Trophoblast cell (in vitro differentiated cells and primary cell): ENCODE measurements around the gene CEBPB.

Source experiments
- DNase-seq, 2 donors: peaks; one replicate each; pipeline ENCODE4 v3.0.0-alpha.2; 2016
- H2AFZ ChIP-seq: 2 replicates; pipeline ENCODE4 v1.6.1; 2013; ENCODE audit warnings: low read length, moderate library complexity, mild to moderate bottlenecking; ENCODE audit not compliant: insufficient read depth, poor library complexity
- H2AK5ac ChIP-seq: 2 replicates; pipeline ENCODE4 v1.6.1; 2013; ENCODE audit warnings: mild to moderate bottlenecking, low read length
- H2BK120ac ChIP-seq: 2 replicates; pipeline ENCODE4 v1.6.1; 2013; ENCODE audit warnings: low read length, mild to moderate bottlenecking, moderate library complexity; ENCODE audit not compliant: insufficient read depth, poor library complexity
- H2BK12ac ChIP-seq: 2 replicates; pipeline ENCODE4 v1.6.1; 2013; ENCODE audit warnings: mild to moderate bottlenecking, low read length, moderate library complexity
- H2BK5ac ChIP-seq: 2 replicates; pipeline ENCODE4 v1.6.1; 2013; ENCODE audit warnings: low read length, low read depth, moderate library complexity, mild to moderate bottlenecking; ENCODE audit not compliant: poor library complexity
- H3K14ac ChIP-seq: 2 replicates; pipeline ENCODE4 v1.6.1; 2013; ENCODE audit warnings: mild to moderate bottlenecking, low read length
- H3K18ac ChIP-seq: 2 replicates; pipeline ENCODE4 v1.6.1; 2013; ENCODE audit warnings: mild to moderate bottlenecking, low read length
- H3K23ac ChIP-seq: 2 replicates; pipeline ENCODE4 v1.6.1; 2013; ENCODE audit warnings: low read length
- H3K27ac ChIP-seq: 2 replicates; pipeline ENCODE4 v1.5.1; 2013; ENCODE audit warnings: low read depth, mild to moderate bottlenecking, inconsistent platforms, low read length, moderate library complexity
- H3K27me3 ChIP-seq: 2 replicates; pipeline ENCODE4 v1.6.1; 2013; ENCODE audit warnings: inconsistent platforms, mild to moderate bottlenecking, low read length, moderate library complexity; ENCODE audit not compliant: insufficient read depth
- H3K36me3 ChIP-seq, 2 experiments: 1 replicate in 1 of 2; 2 replicates in 1 of 2; pipeline ENCODE4 v1.6.1; 2013; ENCODE audit warnings: low read length in 2 of 2, mild to moderate bottlenecking in 2 of 2, moderate library complexity in 1 of 2; ENCODE audit not compliant: insufficient read depth in 2 of 2, control insufficient read depth in 1 of 2
- H3K4ac ChIP-seq: 2 replicates; pipeline ENCODE4 v1.6.1; 2013; ENCODE audit warnings: low read depth, mild to moderate bottlenecking, low read length, moderate library complexity
- H3K4me1 ChIP-seq, 2 experiments: 1 replicate in 1 of 2; 2 replicates in 1 of 2; pipeline ENCODE4 v1.6.1; 2013; ENCODE audit warnings: low read length in 2 of 2, mild to moderate bottlenecking in 2 of 2, moderate library complexity in 1 of 2; ENCODE audit not compliant: insufficient read depth in 2 of 2, control insufficient read depth in 1 of 2
- H3K4me2 ChIP-seq: 2 replicates; pipeline ENCODE4 v1.6.1; 2013; ENCODE audit warnings: inconsistent platforms, mild to moderate bottlenecking, low read length, moderate library complexity
- H3K4me3 ChIP-seq: 2 replicates; pipeline ENCODE4 v1.5.1; 2013; ENCODE audit warnings: mild to moderate bottlenecking, low read depth, low read length, inconsistent platforms
- H3K79me1 ChIP-seq: one replicate; pipeline ENCODE4 v1.6.1; 2013; ENCODE audit warnings: low read length
- H3K79me2 ChIP-seq: 2 replicates; pipeline ENCODE4 v1.6.1; 2013; ENCODE audit warnings: low read length, mild to moderate bottlenecking; ENCODE audit not compliant: control insufficient read depth, insufficient read depth, poor library complexity
- H3K9ac ChIP-seq: 2 replicates; pipeline ENCODE4 v1.6.1; 2013; ENCODE audit warnings: mild to moderate bottlenecking, low read length
- H3K9me3 ChIP-seq: 2 replicates; pipeline ENCODE4 v1.6.1; 2013; ENCODE audit warnings: low read depth, mild to moderate bottlenecking, control low read depth, inconsistent platforms, low read length; ENCODE audit not compliant: insufficient read depth
- H4K12ac ChIP-seq: 2 replicates; pipeline ENCODE4 v1.6.1; 2013; ENCODE audit warnings: low read depth, mild to moderate bottlenecking, low read length, moderate library complexity
- H4K8ac ChIP-seq: 2 replicates; pipeline ENCODE4 v1.6.1; 2013; ENCODE audit warnings: low read depth, mild to moderate bottlenecking, low read length, moderate library complexity
- H4K91ac ChIP-seq: one replicate; pipeline ENCODE4 v1.6.1; 2013; ENCODE audit warnings: low read depth, mild to moderate bottlenecking, low read length, moderate library complexity
- WGBS: extraction: QIAGEN DNeasy Blood & Tissue Kit; methylation state at CpG from one replicate; pipeline ENCODE4 v1.1.7; 2013; ENCODE audit warnings: missing lambda C conversion rate; ENCODE audit not compliant: insufficient read length, insufficient coverage; ENCODE audit errors: extremely low coverage; 5-methylcytosine and 5-hydroxymethylcytosine counted together

Gene CEBPB

GRCh38 chr20:50224052-50224451, 33.4 kb downstream of the CEBPB start:
- H3K4me3 ChIP-seq: no peak overlapping the region
- H3K4ac ChIP-seq: no peak overlapping the region
- WGBS: no CpG with 5 or more reads among the region's 1 CpG
- no peak overlapping the region for H4K91ac ChIP-seq
- no peaks in the 10 kb centered on the region for H3K36me3 ChIP-seq
- no peak overlapping the region for H2BK12ac ChIP-seq
- no peak overlapping the region for H2AFZ ChIP-seq
- H3K4me1 ChIP-seq: peaks cover 6 to 13% of the 10 kb centered on the region in 2 experiments
- no peak overlapping the region for H3K18ac ChIP-seq
- H3K79me2 ChIP-seq: no peaks in the 10 kb centered on the region
- DNase-seq: no peak
- H3K79me1 ChIP-seq: peaks cover 2% of the 10 kb centered on the region
- no peak overlapping the region for H2AK5ac ChIP-seq
- no peaks in the 10 kb centered on the region for H3K27me3 ChIP-seq
- no peak overlapping the region for H3K14ac ChIP-seq
- H2BK5ac ChIP-seq: no peak overlapping the region
- H3K23ac ChIP-seq: no peak overlapping the region
- no peak overlapping the region for H2BK120ac ChIP-seq
- H3K27ac ChIP-seq: no peak overlapping the region
- no peak overlapping the region for H4K8ac ChIP-seq
- no peak overlapping the region for H4K12ac ChIP-seq
- H3K9ac ChIP-seq: no peak overlapping the region
- peaks cover 2% of the 10 kb centered on the region for H3K9me3 ChIP-seq
- no peak overlapping the region for H3K4me2 ChIP-seq

- Histone ChIP-seq H2BK5ac (no peak overlapping the region), H3K4me2 (no peak overlapping the region), H2BK120ac (no peak overlapping the region), H3K4me1 (peaks cover 6 to 8% of the 10 kb centered on the region in 2 experiments), H4K91ac (no peak overlapping the region), H2AFZ (no peak overlapping the region), H2BK12ac (no peak overlapping the region), H4K12ac (no peak overlapping the region), H3K18ac (no peak overlapping the region), H3K23ac (no peak overlapping the region), H4K8ac (no peak overlapping the region), H3K36me3 (no peaks in the 10 kb centered on the region), H3K27ac (no peak overlapping the region), H3K79me2 (no peaks in the 10 kb centered on the region), H3K9me3 (peaks cover 2% of the 10 kb centered on the region), H3K14ac (no peak overlapping the region), H3K27me3 (no peaks in the 10 kb centered on the region), H3K4me3 (no peak overlapping the region), H3K79me1 (peaks cover 2% of the 10 kb centered on the region), H2AK5ac (no peak overlapping the region), H3K9ac (no peak overlapping the region), H3K4ac (no peak overlapping the region)
- WGBS: no CpG with 5 or more reads among the region's 10 CpGs
- DNase-seq: peak; percentile 77 to 85
These were observed 34.1 kb downstream of the CEBPB start for GRCh38 chr20:50224531-50225255.

- no CpG with 5 or more reads among the region's 13 CpGs for WGBS
- peak; percentile 27 to 52 for DNase-seq
- no peak overlapping the region for H2AFZ ChIP-seq
- no peak overlapping the region for H4K8ac ChIP-seq
- no peak overlapping the region for H3K9ac ChIP-seq
- peak overlapping the region; percentile 6 for H2BK120ac ChIP-seq
- no peaks in the 10 kb centered on the region for H3K9me3 ChIP-seq
- H3K79me1 ChIP-seq: peaks cover 2% of the 10 kb centered on the region
- H2AK5ac ChIP-seq: peak overlapping the region; percentile 22
- peak overlapping the region; percentile 8 for H4K91ac ChIP-seq
- H3K4me1 ChIP-seq: peaks cover 6 to 8% of the 10 kb centered on the region in 2 experiments
- H4K12ac ChIP-seq: no peak overlapping the region
- no peak overlapping the region for H3K27ac ChIP-seq
- H3K4me3 ChIP-seq: no peak overlapping the region
- H3K27me3 ChIP-seq: no peaks in the 10 kb centered on the region
- H3K36me3 ChIP-seq: no peaks in the 10 kb centered on the region
- H3K79me2 ChIP-seq: no peaks in the 10 kb centered on the region
- H2BK5ac ChIP-seq: no peak overlapping the region
- no peak overlapping the region for H3K4ac ChIP-seq
- no peak overlapping the region for H3K4me2 ChIP-seq
- H2BK12ac ChIP-seq: peak overlapping the region; percentile 15
- H3K23ac ChIP-seq: no peak overlapping the region
- no peak overlapping the region for H3K14ac ChIP-seq
- H3K18ac ChIP-seq: no peak overlapping the region
These were observed 35.7 kb downstream of the CEBPB start for GRCh38 chr20:50226093-50226974.

GRCh38 chr20:50227506-50227905, 36.9 kb downstream of the CEBPB start:
- Histone ChIP-seq H2BK120ac (no peak overlapping the region), H3K4me1 (peaks cover 6 to 8% of the 10 kb centered on the region in 2 experiments), H3K27ac (no peak overlapping the region), H3K79me1 (peaks cover 3% of the 10 kb centered on the region), H2AFZ (no peak overlapping the region), H4K8ac (no peak overlapping the region), H3K23ac (no peak overlapping the region), H3K36me3 (no peaks in the 10 kb centered on the region), H3K27me3 (no peaks in the 10 kb centered on the region), H3K79me2 (no peaks in the 10 kb centered on the region), H2AK5ac (no peak overlapping the region), H3K4me3 (no peak overlapping the region), H3K14ac (no peak overlapping the region), H3K18ac (no peak overlapping the region), H3K9me3 (no peaks in the 10 kb centered on the region), H4K12ac (no peak overlapping the region), H3K4me2 (no peak overlapping the region), H3K9ac (no peak overlapping the region), H4K91ac (no peak overlapping the region), H2BK5ac (no peak overlapping the region), H2BK12ac (no peak overlapping the region), H3K4ac (no peak overlapping the region)
- no CpG with 5 or more reads among the region's 3 CpGs for WGBS
- no peak for DNase-seq
